ENCODE measurements around the gene BHLHE23.

BHLHE23 gene

DNA sequence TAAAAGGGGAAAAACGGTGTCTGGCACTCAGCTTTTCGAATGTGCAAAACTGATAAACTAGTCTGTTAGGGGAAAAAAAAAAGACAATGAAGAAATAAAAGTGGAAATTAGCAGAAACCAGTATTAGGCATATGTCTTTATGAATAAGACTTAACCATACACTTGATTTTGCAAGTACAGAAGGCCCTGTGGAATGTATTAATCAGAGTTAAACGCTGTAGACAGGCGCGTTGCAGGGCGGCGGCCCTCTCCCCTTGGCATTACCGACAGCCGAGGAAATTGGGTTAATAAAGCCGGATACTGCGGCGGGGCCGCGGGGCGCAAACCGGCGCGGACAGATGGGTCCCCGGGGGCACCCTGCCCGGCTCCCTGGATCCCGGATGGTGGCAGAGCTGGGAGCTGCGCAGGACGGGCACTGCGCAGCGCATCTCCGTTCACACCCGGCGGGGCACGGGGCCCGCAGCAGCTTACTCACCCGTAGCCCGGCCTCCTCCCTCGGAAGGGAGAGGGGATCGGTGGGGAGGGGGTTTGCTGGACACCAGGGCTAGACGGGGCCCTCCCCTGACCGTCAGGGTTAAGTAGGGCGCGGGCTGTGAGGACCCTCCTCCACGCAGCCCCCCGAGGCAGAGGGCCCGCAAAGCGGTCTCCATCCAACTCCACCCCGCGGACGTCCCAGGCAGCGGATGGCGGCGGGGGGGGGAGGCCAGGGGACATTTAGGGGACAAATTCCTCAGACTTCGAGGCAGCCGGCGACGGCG is 2.0 kb downstream of the BHLHE23 start:
- no peaks in the 10 kb centered on the region for H3K36me3 ChIP-seq (ENCODE audit: insufficient read depth, low read length)
- H3K4me1 ChIP-seq (ENCODE audit: insufficient read depth, low read length), result peaks cover 9% of the 10 kb centered on the region; the same call in 1 of the 2 replicates
- H3K9ac ChIP-seq (ENCODE audit: low read depth, low read length), result peak overlapping the region; percentile 17; the same call in 1 of the 2 replicates
- no peaks in the 10 kb centered on the region for H3K9me3 ChIP-seq (ENCODE audit: control insufficient read depth, insufficient read depth, low read length)

- Histone ChIP-seq H3K4me1 (ENCODE audit: insufficient read depth, low read length) (peaks cover 9% of the 10 kb centered on the region; the same call in 1 of the 2 replicates), H3K9ac (ENCODE audit: low read depth, low read length) (no peak overlapping the region), H3K36me3 (ENCODE audit: insufficient read depth, low read length) (no peaks in the 10 kb centered on the region)
Measured at GRCh38 chr20:63003546-63003945, 3.2 kb downstream of the BHLHE23 start.

GRCh38 chr20:63002511-63002910 is 4.3 kb downstream of the BHLHE23 start:
- H3K4me1 ChIP-seq (ENCODE audit: insufficient read depth, low read length), result peaks cover 17% of the 10 kb centered on the region; the same call in 1 of the 2 replicates

More at GRCh38 chr20:63003546-63003945, 3.2 kb downstream of the BHLHE23 start:
- no peaks in the 10 kb centered on the region for H3K9me3 ChIP-seq (ENCODE audit: control insufficient read depth, insufficient read depth, low read length)

DNA sequence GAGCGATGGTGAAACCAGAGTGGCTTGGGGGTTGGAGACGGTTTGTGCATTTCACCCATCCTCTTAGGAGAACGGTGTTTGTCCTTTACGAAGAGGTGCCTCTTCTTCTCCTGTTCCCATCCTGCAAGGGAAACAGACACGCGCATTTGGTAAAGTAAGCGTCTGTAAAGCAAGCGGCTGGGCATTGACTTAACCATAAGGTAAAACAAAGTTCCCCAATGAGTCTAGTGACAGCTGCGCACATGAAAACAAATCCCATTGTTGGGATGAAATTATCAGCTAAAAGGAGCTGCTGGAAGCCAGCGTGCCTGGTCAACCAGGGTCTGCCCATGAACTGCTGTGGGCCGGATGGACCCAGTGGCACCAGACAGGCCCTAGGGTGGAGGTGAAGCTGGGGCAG is 5.8 kb downstream of the BHLHE23 start:
- no peaks in the 10 kb centered on the region for H3K9me3 ChIP-seq (ENCODE audit: control insufficient read depth, insufficient read depth, low read length)
- H3K9ac ChIP-seq (ENCODE audit: low read depth, low read length), result no peak overlapping the region
- peaks cover 21% of the 10 kb centered on the region; the same call in 1 of the 2 replicates for H3K4me1 ChIP-seq (ENCODE audit: insufficient read depth, low read length)

More at GRCh38 chr20:63002511-63002910, 4.3 kb downstream of the BHLHE23 start:
- no peaks in the 10 kb centered on the region for H3K9me3 ChIP-seq (ENCODE audit: control insufficient read depth, insufficient read depth, low read length)
- H3K9ac ChIP-seq (ENCODE audit: low read depth, low read length), result no peak overlapping the region
- no peaks in the 10 kb centered on the region for H3K36me3 ChIP-seq (ENCODE audit: insufficient read depth, low read length)

DNA sequence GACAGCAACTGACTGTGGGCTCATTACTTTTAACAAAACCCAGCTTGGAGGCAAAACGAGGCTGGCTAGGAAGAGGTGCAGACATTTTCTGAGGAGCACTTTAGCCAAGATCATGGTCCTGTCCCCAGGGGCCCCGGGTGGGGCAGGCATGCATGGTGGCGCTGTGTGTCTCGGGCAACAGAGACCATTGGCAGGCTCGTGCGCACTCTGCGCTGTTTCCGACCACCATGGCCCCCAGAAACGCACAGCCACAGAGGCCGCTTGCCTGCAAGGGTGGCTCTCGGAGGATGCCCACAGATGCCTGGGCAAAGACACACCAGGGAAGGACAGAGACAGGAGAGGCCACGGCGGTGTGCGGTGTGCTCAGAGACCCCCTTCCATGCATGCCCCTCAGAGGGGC is 6.7 kb downstream of the BHLHE23 start:
- H3K9ac ChIP-seq (ENCODE audit: low read depth, low read length), result no peak overlapping the region

More for the DNA sequence above, 5.8 kb downstream of the BHLHE23 start:
- H3K36me3 ChIP-seq (ENCODE audit: insufficient read depth, low read length), result no peaks in the 10 kb centered on the region

DNA sequence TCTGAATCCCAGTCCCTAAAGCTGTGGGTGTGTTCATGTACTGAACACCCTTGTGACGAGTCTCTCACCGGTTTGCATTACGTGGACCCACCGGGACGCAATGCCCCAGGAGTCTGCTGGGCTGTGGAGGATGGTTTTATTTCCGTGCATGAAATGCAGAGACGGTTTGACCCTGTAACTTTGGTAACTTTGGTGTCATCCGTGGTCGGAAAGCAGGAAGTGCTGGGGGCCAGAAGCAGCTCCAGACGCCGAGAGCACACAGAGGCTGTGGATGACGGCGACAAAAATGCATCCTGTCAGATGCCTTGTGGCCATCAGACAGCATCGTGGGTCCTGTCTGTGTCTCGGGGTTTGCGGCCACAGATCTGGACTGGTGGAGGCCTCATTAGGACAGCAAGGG is 7.2 kb downstream of the BHLHE23 start:
- no peaks in the 10 kb centered on the region for H3K9me3 ChIP-seq (ENCODE audit: control insufficient read depth, insufficient read depth, low read length)
- H3K36me3 ChIP-seq (ENCODE audit: insufficient read depth, low read length), result no peaks in the 10 kb centered on the region
- H3K4me1 ChIP-seq (ENCODE audit: insufficient read depth, low read length), result peaks cover 21% of the 10 kb centered on the region; the same call in 1 of the 2 replicates
- no peak overlapping the region for H3K9ac ChIP-seq (ENCODE audit: low read depth, low read length)

More for the DNA sequence above, 6.7 kb downstream of the BHLHE23 start:
- Histone ChIP-seq H3K9me3 (ENCODE audit: control insufficient read depth, insufficient read depth, low read length) (no peaks in the 10 kb centered on the region), H3K36me3 (ENCODE audit: insufficient read depth, low read length) (no peaks in the 10 kb centered on the region), H3K4me1 (ENCODE audit: insufficient read depth, low read length) (peaks cover 21% of the 10 kb centered on the region; the same call in 1 of the 2 replicates)

DNA sequence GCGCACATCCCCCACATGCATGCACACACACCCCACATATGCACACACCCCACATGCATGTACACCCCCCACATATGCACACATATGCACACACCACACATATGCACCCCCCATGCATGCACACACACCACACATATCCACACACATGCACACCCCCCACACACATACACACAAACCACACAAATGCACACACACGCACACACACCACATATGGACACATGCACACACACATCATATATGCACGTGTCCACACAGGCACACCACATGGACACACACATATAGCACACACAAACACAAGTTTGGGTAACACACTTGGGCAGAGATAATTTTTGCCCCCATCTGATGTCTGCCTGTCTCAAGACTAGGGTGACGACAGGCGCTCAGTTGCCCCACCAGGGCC is 8.3 kb downstream of the BHLHE23 start:
- no peaks in the 10 kb centered on the region for H3K36me3 ChIP-seq (ENCODE audit: insufficient read depth, low read length)
- H3K4me1 ChIP-seq (ENCODE audit: insufficient read depth, low read length), result peaks cover 15% of the 10 kb centered on the region; the same call in 1 of the 2 replicates
- H3K9ac ChIP-seq (ENCODE audit: low read depth, low read length), result no peak overlapping the region
- no peaks in the 10 kb centered on the region for H3K9me3 ChIP-seq (ENCODE audit: control insufficient read depth, insufficient read depth, low read length)

GRCh38 chr20:62997417-62998035 is 9.2 kb downstream of the BHLHE23 start:
- Histone ChIP-seq H3K9me3 (ENCODE audit: control insufficient read depth, insufficient read depth, low read length) (no peaks in the 10 kb centered on the region), H3K9ac (ENCODE audit: low read depth, low read length) (no peak overlapping the region), H3K4me1 (ENCODE audit: insufficient read depth, low read length) (peaks cover 15% of the 10 kb centered on the region; the same call in 1 of the 2 replicates), H3K36me3 (ENCODE audit: insufficient read depth, low read length) (no peaks in the 10 kb centered on the region)

- no peaks in the 10 kb centered on the region for H3K36me3 ChIP-seq (ENCODE audit: insufficient read depth, low read length)
- peaks cover 15% of the 10 kb centered on the region; the same call in 1 of the 2 replicates for H3K4me1 ChIP-seq (ENCODE audit: insufficient read depth, low read length)
- no peaks in the 10 kb centered on the region for H3K9me3 ChIP-seq (ENCODE audit: control insufficient read depth, insufficient read depth, low read length)
- H3K9ac ChIP-seq (ENCODE audit: low read depth, low read length), result no peak overlapping the region
Measured at GRCh38 chr20:62996596-62996982, 10.2 kb downstream of the BHLHE23 start.

GRCh38 chr20:62995898-62996595 is 10.7 kb downstream of the BHLHE23 start:
- Histone ChIP-seq H3K4me1 (ENCODE audit: insufficient read depth, low read length) (peaks cover 15% of the 10 kb centered on the region; the same call in 1 of the 2 replicates), H3K36me3 (ENCODE audit: insufficient read depth, low read length) (no peaks in the 10 kb centered on the region), H3K9ac (ENCODE audit: low read depth, low read length) (no peak overlapping the region), H3K9me3 (ENCODE audit: control insufficient read depth, insufficient read depth, low read length) (no peaks in the 10 kb centered on the region)

GRCh38 chr20:62995481-62995880 is 11.3 kb downstream of the BHLHE23 start:
- Histone ChIP-seq H3K9ac (ENCODE audit: low read depth, low read length) (no peak overlapping the region), H3K36me3 (ENCODE audit: insufficient read depth, low read length) (no peaks in the 10 kb centered on the region), H3K9me3 (ENCODE audit: control insufficient read depth, insufficient read depth, low read length) (no peaks in the 10 kb centered on the region), H3K4me1 (ENCODE audit: insufficient read depth, low read length) (peaks cover 15% of the 10 kb centered on the region; the same call in 1 of the 2 replicates)

GRCh38 chr20:62994869-62995281 is 11.9 kb downstream of the BHLHE23 start:
- H3K9me3 ChIP-seq (ENCODE audit: control insufficient read depth, insufficient read depth, low read length), result no peaks in the 10 kb centered on the region
- no peaks in the 10 kb centered on the region for H3K36me3 ChIP-seq (ENCODE audit: insufficient read depth, low read length)
- H3K4me1 ChIP-seq (ENCODE audit: insufficient read depth, low read length), result peaks cover 15% of the 10 kb centered on the region; the same call in 1 of the 2 replicates
- H3K9ac ChIP-seq (ENCODE audit: low read depth, low read length), result no peak overlapping the region

- Histone ChIP-seq H3K36me3 (ENCODE audit: insufficient read depth, low read length) (no peaks in the 10 kb centered on the region), H3K9me3 (ENCODE audit: control insufficient read depth, insufficient read depth, low read length) (no peaks in the 10 kb centered on the region), H3K4me1 (ENCODE audit: insufficient read depth, low read length) (peaks cover 15% of the 10 kb centered on the region; the same call in 1 of the 2 replicates), H3K9ac (ENCODE audit: low read depth, low read length) (no peak overlapping the region)
Measured at GRCh38 chr20:62993856-62994494, 12.8 kb downstream of the BHLHE23 start.

DNA sequence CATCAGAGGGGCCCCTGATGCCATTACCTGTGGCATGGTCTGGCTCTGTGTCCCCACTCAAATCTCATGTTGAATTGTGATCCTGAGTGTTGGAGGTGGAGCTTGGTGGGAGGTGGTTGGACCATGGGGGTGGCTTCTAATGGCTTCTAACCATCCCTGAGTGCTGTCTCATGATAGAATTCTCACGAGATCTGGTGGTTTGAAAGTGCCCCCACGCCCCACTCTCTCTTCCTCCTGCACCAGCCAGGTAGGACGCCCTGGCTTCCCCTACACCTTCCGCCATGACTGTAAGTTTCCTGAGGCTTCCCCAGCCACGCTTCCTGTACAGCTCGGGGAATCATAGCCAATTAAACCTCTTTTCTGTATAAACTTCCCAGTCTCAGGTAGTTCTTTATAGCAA is 14.9 kb downstream of the BHLHE23 start:
- Histone ChIP-seq H3K9ac (ENCODE audit: low read depth, low read length) (no peak overlapping the region), H3K9me3 (ENCODE audit: control insufficient read depth, insufficient read depth, low read length) (no peaks in the 10 kb centered on the region), H3K36me3 (ENCODE audit: insufficient read depth, low read length) (no peaks in the 10 kb centered on the region), H3K4me1 (ENCODE audit: insufficient read depth, low read length) (peaks cover 4% of the 10 kb centered on the region)
